ENCODE data around the gene PRKCE. TPM values are rescaled to one million over a fixed set of nuclear protein-coding genes. Genes with fewer than 3 reads are reported as not detected.

PRKCE gene
- total RNA-seq, 1 experiment from 2014 or later = 14.8 TPM

- Histone ChIP-seq H3K27me3 (ENCODE audit: insufficient read depth, low read length) (no peaks in the 10 kb centered on the region), H3K79me2 (ENCODE audit: insufficient read depth, low read length) (no peaks in the 10 kb centered on the region), H3K9me3 (ENCODE audit: control insufficient read depth in 1 of 2, insufficient read depth in 1 of 2, low read depth in 1 of 2, low read length in 2 of 2) (no peaks in the 10 kb centered on the region), H3K9me2 (ENCODE audit: insufficient read depth) (no peaks in the 10 kb centered on the region), H3K27ac (ENCODE audit: low read depth, low read length) (no peak overlapping the region), H2AFZ (ENCODE audit: low read depth, low read length, poor library complexity, severe bottlenecking) (no peak overlapping the region), H3K4me3 (replicated peaks in 1 of 2; ENCODE audit: low read depth in 1 of 2, low read length in 2 of 2) (no peak overlapping the region), H3K4me1 (ENCODE audit: control insufficient read depth in 1 of 2, insufficient read depth in 2 of 2, low read length in 2 of 2) (no peaks in the 10 kb centered on the region), H4K20me1 (ENCODE audit: insufficient read depth) (no peaks in the 10 kb centered on the region), H3K9ac (ENCODE audit: low read length) (no peak overlapping the region), H3K4me2 (ENCODE audit: low read length) (no peak overlapping the region), H3K36me3 (ENCODE audit: control insufficient read depth in 1 of 2, insufficient read depth in 2 of 2, low read length in 2 of 2) (no peaks in the 10 kb centered on the region)
- ChIA-PET RAD21 (ENCODE audit: low non-redundant PET in 1 of 2, low total read pairs in 2 of 2, uncharacterized antibody in 2 of 2, unreplicated experiment in 2 of 2) (no interaction called here), CTCF (no interaction called here), POLR2A (no interaction called here)
- intact Hi-C loops (cut with micrococcal nuclease) = no loop called here
- TF ChIP-seq TCF7L2 (IDR thresholded peaks at IDR 0.05; ENCODE audit: borderline replicate concordance, extremely low read depth, insufficient read depth, insufficient read length) (no peak), ZFX (IDR thresholded peaks at IDR 0.05) (no peak), ZBTB33 (IDR thresholded peaks at IDR 0.05; ENCODE audit: extremely low read depth, insufficient replicate concordance, low read length) (no peak), ATF3 (IDR thresholded peaks at IDR 0.05) (no peak), ELF1 (IDR thresholded peaks at IDR 0.05; ENCODE audit: borderline replicate concordance, low read depth) (no peak), SRF (IDR thresholded peaks at IDR 0.05; ENCODE audit: low read depth) (no peak), CTCF (IDR thresholded peaks at IDR 0.05 in 2 of 3, conservative IDR thresholded peaks at IDR 0.05 in 1 of 3; ENCODE audit: borderline replicate concordance in 1 of 3, insufficient read depth in 1 of 3, low read depth in 2 of 3, low read length in 2 of 3) (no peak), POLR2A (IDR thresholded peaks at IDR 0.05; ENCODE audit: borderline replicate concordance, extremely low read depth, insufficient read depth, insufficient read length) (no peak), CBX3 (IDR thresholded peaks at IDR 0.05; ENCODE audit: low read depth) (no peak), YY1 (IDR thresholded peaks at IDR 0.05; ENCODE audit: extremely low read depth, insufficient replicate concordance, low read depth, low read length) (no peak), CEBPB (IDR thresholded peaks at IDR 0.05; ENCODE audit: low read depth) (no peak), EZH2 (IDR thresholded peaks at IDR 0.05) (no peak), EGR1 (IDR thresholded peaks at IDR 0.05; ENCODE audit: low read depth) (no peak), SIN3A (IDR thresholded peaks at IDR 0.05; ENCODE audit: low read depth) (no peak), SP1 (IDR thresholded peaks at IDR 0.05; ENCODE audit: low read depth) (no peak), FOSL1 (IDR thresholded peaks at IDR 0.05; ENCODE audit: low read depth) (no peak)
- no TSS peak for BruUV-seq (replicated peaks)
- ATAC-seq = no peak
- no peak for DNase-seq (ENCODE audit: low read depth, low spot score)
Measured at GRCh38 chr2:45837812-45838341, 186.4 kb downstream of the PRKCE start.
